Hepatocyte (in vitro differentiated cells): ENCODE results near the gene SIMC1.
"Not testable (repeated sequence)": the region's sequence is repeated elsewhere in the genome, so short reads cannot be mapped to it uniquely, and the experiment has no call there.

Source experiments
- EZH2phosphoT487 ChIP-seq: fragments of 200-600 bp; sonication (generic); IDR thresholded peaks from one replicate; pipeline ENCODE4 v1.6.1; 2018; ENCODE audit warnings: antibody characterized with exemption, mild to moderate bottlenecking, low read depth, moderate library complexity; ENCODE audit not compliant: unreplicated experiment, severe bottlenecking
- TF ChIP-seq, protein P1 (sequence below): fragments of 200-600 bp; sonication (generic); IDR thresholded peaks from 2 replicates; pipeline ENCODE4 v1.5.1; 2016; ENCODE audit warnings: antibody characterized with exemption, mild to moderate bottlenecking; ENCODE audit not compliant: poor library complexity

GRCh38 chr5:176233253-176233652 is 5.0 kb upstream of the SIMC1 start:
- TF ChIP-seq EZH2phosphoT487, result not testable (repeated sequence)
- TF ChIP-seq, protein P1, sequence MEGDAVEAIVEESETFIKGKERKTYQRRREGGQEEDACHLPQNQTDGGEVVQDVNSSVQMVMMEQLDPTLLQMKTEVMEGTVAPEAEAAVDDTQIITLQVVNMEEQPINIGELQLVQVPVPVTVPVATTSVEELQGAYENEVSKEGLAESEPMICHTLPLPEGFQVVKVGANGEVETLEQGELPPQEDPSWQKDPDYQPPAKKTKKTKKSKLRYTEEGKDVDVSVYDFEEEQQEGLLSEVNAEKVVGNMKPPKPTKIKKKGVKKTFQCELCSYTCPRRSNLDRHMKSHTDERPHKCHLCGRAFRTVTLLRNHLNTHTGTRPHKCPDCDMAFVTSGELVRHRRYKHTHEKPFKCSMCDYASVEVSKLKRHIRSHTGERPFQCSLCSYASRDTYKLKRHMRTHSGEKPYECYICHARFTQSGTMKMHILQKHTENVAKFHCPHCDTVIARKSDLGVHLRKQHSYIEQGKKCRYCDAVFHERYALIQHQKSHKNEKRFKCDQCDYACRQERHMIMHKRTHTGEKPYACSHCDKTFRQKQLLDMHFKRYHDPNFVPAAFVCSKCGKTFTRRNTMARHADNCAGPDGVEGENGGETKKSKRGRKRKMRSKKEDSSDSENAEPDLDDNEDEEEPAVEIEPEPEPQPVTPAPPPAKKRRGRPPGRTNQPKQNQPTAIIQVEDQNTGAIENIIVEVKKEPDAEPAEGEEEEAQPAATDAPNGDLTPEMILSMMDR, result not testable (repeated sequence)
